ENCODE measurements around the gene PIP5KL1.
A peak's percentile ranks its signal among the peaks of the same experiment; 100 is the strongest.

Gene PIP5KL1

DNA sequence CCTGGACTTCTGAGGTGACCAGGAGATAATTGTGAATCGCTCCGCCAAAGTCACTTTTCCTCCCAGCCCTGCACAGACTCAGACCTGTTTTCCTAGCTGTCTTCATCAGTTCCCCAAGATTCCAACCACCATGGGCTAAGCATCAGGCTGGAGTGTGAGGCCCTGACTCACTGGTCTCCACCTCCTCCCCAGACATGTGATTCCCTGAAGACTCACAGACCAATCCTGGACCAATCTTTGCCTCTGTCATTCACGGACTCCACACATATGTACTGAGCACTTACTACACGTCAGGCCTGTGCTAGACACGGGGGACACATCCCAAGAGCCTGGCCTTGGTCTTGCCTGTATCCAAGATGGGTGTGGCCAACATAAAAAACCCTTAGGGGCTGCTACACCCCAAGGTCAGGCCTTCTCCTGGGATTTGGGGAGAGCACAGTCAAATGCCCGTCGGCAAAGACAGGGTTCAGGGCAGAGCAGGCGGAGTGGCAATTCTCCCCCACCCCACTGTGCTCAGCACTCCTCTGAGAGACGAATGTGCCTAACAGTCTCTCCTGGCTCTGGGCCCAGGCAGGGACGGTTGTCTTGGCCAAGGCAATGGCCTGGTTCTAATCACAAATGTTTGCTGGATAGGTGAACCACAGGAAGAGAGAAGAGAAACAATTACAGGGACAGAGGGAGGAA is 38.3 kb upstream of the PIP5KL1 start:
- DNase-seq (ENCODE audit: low spot score) = peak; percentile 88

DNA sequence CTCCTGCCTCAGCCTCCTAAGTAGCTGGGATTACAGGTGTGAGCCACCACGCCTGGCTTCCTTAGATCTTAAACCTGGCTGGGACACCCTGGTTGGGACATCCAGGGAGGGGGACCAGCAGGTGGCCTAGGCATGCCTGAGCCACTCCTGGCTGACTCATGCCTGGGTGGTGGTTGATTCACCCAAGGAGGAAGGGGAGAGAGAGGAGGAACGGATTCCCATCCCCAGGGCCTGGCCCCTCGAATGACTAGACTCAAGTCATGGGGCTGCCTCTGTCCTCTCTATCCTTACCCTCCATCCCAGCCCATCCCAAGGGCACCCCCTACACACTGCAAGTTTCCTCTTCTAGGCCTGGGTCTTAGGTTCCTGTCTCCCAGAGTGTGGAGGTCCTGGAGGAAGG is 37.5 kb upstream of the PIP5KL1 start:
- DNase-seq (ENCODE audit: low spot score) = peak; percentile 29

DNA sequence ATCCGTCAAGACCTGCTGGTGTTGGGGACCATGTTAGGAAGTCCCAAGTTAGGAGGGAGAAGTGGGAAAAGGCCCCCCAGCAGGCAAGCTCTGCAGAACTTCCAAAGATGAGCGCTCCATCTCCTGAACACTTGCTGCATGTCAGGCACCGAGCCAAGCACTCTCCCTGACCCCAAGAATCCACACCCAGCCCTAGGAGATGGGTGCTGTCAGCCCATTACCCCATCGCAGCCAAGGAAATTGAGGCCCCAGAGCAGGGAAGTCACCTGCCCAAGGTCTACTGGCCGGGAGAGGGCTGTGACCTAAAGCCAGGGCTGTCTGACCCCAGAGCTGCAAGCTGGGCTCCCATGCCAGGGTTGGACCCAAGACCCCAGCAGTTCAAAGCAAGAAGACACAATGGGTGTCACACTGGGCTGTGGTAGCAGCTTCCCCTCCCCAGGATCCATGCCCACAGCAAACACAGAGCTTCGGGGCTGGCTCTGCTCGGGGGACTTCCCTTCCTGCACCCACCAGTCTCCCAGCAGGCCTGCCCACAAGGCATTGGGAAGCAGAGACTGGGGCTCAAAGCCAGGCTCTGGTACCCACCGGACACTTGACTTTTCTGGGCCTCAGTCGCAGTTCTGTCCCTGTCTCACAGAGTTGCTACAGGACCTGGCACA is 36.7 kb upstream of the PIP5KL1 start:
- no peak for DNase-seq (ENCODE audit: low spot score)

DNA sequence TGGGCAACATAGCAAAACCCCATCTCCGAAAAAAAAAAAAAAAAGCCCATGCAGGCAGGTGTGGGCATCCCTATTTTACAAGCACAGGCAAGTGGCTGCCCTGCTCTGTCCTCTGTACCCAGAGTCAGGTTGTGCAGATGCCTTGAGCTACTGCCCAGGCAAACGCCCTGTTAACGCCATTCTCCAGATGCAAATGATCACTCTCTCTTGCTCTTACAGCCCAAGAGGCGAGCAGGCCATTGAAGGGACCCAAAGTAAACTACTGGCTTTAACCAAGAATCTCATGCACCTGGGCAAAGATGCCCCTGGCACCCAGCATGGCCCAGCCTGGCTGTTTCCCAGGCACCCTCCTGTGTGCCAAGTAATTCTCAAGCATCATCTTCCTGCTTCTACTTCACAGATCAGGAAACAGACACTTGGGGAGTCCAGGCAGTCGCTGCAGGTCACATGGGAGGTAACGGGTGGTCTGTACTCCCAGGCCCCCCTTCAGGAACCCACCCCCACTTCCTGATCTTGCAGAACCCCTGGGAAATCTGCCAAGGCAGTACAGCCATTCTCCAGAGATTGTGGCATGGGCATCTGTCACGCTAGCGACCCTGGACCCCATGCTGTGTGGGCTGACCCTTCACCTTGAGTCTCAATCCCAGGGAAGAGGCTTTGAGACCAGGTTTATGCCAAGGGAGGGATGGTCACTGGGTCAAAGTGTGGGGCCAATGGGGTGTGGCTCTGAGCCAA is 36.0 kb upstream of the PIP5KL1 start:
- DNase-seq (ENCODE audit: low spot score) = no peak

DNA sequence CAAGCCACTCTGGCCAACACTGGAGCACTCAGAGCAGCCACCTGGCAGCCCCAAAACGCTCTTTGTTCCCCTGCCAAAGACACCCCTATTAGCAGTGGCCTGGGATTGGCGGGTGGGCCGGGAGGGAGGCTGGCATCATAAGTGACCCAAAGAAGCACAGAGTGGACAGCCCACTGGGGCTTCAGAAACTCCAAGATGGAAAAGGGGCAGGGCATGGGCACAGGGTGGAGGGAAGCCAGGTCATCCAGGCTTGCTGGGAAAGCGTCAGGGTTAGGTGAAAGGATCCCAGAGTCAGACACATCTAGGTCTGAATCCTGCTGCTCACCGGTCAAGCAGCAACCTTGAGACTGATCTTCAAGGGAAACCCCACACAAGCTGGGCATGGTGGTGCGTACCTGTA is 35.4 kb upstream of the PIP5KL1 start:
- peak; percentile 52 for DNase-seq (ENCODE audit: low spot score)

DNA sequence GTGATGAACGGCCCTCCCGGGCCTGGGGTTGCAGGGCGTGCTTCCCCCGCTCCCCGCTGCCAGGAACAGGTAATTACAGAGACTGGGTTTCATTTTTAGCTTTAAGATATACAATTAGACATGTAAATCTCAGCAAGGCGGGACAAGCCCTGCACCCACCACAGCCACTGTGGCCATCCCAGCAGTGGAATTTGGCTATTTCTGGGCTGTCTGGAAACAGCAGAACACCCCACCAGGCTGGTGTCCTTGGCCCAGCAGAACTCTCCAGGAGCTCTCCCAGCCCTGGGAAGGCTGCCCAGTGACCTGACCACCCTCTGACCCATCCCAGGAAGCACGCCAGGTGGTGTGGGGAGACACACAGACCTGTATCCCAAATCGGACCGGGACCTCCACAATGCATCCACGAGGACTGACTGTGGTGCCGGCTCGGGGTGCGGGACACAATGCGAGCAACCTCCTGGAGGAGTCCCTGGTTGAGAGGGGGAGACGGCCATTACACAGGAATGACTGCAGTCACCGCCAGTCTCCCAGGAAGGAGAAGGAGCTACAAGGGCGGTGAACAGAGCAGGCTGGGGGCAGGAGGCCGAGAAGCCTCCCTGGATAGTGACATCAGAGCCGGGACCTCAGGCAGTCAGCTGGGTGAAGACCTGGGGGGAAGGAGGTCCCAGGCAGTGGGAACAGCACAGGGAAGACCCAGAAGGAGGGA is 32.9 kb upstream of the PIP5KL1 start:
- peak; percentile 56 for DNase-seq (ENCODE audit: low spot score)

DNA sequence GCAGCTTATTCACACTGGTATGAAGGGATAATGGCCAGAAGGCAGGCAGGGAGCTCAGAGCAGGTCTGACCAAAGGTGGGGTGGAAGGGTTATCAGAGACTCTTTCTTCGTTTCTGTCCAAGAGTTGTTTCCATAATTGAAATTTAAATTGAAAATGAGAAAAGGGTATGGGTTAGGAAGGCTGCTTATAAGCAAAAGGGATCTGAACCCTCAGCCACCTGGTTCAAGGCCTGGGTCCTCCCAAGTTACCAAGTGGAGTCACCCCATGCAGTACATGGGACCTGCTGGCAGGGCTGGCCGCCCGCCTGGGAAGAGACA is 32.4 kb upstream of the PIP5KL1 start:
- no peak for DNase-seq (ENCODE audit: low spot score)

DNA sequence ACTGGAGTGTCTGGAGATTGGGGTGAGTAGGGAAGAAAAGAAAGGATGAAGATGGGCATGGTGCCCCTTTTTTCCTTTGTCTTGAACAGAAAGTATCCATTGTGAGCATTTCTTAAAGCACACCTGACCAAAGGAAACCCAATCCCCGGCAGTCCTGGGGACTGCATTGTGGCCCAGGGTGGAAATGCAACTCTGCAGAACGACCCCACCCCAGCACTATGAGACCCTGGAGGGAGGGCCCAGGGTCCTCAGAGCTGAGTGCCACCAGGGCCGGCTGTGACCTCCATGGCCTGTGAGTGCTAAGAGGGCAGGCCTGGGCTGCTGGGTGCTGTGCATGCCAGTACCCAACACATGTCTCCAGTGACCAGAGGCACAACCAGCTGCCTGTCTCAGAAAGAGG is 31.7 kb upstream of the PIP5KL1 start:
- no peak for DNase-seq (ENCODE audit: low spot score)

DNA sequence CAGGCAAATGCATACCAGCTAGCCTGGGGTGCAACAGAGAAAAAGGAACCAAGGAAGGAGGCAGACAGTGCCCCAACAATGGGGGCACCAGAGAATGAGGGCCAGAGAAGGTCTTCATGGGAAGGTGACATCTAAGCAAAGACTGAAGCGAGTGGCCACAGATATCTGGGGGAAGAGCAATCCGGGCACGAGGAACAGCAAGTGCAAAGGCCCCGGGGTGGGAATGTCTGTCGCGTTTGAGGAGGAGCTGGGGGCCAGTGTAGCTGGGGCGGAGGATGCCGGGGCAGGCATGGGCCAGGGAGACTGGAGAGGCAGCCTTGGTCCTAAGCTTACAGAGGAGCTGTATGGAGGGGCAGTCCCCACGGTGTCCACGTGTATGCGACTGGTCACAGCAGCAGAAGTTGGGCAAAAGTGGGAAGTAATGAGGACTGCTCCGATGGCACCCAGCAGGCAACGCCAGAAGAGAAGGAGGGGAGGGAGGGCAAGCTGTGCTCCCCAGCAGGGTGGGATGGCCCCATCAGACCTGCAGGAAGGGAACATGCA is 31.1 kb upstream of the PIP5KL1 start:
- no peak for DNase-seq (ENCODE audit: low spot score)

DNA sequence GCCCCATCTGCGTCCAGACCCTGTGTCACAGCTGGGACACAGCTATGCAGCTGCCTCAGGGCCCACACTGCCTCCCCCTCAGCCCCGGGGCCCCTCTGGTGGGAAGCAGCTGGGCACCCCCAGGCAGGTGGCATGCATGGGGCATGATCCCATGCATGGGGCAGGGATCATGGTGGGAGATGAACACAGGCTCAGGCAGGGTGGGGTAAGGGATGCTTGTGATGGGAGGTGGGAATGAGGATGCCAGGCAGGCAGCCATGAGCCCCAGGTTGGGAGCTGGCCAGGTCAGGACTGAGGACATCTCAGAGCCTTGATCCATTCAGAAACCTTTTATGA is 30.5 kb upstream of the PIP5KL1 start:
- DNase-seq (ENCODE audit: low spot score) = no peak

DNA sequence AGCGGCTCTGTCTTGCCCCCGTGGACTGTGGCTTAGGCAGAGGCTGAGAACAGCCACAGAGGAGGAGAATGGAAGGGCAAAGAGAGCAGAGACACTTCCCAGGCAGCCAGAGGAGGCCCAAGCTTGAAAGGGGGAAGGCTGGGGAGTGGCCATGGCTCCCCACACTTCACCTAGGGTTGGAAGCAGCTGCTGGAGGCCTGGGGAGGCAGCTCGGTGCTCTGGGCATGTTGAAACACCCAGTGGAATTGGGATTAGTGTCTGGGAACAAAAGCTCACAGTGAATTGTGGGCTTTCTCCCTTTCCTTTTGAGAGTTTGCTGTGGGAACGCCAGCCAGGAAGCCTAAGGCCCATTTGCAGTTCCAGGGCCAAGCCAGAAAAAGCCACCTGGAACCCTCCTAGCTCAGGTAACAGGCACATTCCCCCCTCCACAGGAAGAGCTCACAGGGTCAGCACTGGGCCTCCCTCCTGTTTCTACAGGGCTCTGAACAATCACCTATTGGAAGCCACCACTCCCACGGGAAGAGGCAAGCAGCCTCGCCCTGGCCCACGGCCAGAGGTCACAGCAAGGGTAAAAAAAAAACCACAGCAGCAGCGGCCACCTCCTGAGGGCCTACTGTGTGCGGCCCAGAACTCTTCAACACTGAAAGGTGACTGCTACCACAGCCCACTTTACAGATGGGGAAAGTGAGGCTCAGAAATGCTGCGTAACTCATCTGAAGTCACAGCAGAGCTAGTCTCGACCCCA is 30.0 kb upstream of the PIP5KL1 start:
- no peak for DNase-seq (ENCODE audit: low spot score)

DNA sequence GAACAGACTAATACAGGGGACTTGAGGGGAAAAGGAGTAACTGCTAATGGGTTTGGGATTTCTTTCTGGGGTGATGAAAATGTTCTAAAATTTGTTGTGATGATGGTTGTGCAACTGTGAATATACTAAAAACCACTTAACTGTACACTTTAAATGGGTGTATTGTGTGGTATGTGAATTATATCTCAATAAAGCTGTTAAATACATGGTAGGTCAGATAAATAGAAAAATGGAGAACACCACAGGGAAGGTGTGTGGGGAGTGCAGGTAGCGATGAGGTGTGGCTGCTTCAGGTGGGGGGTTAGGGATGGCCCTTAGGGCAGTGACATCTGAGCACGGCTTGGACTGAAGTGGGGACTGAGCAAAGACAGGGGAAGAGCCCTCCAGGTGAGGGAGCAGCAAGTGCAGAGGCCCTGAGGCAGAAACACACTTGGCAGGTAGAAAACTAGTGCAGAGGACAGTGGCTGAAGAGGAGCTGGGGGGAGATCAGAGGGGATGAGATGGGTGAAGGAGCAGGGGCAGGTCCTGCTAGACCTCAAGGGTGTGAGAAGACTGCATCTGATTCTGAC is 29.3 kb upstream of the PIP5KL1 start:
- no peak for DNase-seq (ENCODE audit: low spot score)

DNA sequence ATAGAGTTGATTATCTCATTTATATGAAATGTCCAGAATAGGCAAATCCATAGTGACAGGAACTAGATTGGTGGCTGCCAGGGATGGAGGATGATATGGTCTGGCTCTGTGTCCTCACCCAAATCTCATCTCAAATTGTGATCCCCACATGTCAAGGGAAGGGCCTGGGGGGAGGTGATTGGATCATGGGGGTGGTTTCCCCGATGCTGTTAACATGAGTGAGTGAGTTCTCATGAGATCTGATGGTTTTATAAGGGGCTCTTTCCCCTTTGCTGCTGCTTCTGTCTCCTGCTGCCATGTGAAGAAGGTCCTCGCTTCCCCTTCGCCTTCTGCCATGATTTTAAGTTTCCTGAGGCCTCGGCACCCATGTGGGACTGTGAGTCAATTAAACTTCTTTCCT is 28.8 kb upstream of the PIP5KL1 start:
- DNase-seq (ENCODE audit: low spot score) = no peak

DNA sequence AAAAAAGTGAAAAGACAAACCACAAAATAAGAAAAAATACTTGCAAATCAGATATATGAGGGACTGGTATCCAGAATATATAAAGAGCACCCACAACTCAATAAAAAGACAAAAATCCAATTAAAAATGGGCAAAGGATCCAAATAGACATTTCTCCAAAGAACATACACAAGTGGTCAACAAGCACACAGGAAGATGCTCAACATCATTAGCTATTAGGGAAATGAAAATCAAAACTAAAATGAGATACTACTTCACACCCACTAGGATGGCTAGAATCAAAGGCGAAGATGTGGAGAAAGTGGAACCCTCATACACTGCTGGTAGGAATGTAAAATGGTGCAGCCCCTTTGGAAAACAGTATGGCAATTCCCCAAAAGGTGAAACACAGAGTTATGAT is 28.2 kb upstream of the PIP5KL1 start:
- DNase-seq (ENCODE audit: low spot score) = no peak

DNA sequence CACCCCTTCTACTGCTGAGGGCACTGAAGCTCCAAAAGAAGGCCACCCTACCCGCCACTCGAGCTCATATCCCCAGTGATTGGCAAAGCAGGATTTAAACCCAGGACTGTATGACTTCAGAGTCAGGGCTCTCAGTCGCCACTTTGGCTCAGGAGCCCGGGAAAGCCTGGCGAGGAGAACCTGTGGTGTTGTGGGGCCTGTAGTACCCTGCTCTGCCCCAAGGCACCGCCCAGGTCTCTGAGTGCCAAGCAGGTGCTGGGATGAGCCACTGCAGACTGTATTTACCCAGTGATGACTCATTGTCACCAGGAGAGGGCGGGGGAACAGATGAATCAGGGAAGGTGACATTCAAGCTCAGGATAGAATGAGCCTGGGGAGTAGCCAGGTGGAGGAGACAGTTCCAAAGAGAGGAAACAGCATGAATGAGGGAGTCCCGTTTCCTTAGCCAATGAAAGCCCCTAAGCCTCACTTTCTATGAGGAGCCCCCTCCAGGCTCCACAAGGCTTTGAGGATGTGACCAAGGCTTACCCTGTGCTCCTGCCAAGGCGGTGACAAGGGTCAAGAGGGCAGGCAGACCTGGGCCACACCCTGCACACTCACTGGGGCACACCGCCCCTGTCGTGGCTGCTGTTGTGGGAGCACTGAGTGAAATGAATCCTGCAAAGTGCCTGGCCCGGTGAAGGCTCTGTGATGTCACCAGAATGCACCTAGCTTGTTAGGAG is 24.9 kb upstream of the PIP5KL1 start:
- peak; percentile 30 for DNase-seq (ENCODE audit: low spot score)

DNA sequence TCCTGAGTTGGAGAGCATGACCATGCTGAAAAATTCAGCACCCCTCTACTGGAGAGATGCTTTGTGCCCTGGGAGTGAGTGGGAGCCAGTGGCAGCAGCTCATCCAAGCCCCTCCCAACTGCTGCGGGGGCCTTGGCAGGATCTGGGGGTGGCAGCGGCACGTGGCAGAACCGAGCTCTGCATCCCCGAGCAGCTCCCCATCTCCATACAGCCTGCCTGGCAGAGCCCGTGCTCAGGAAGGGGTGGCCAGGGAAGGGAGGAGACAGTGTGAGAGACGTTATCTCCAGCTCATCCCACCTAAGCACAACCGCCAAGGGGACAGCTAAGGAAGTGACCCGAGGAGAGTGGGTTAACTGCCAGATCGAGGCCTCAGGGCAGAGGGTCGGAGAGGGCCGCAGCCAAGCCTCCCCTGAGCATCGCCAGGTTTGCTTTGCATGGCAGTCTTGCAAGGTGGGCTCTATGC is 24.3 kb upstream of the PIP5KL1 start:
- no peak for DNase-seq (ENCODE audit: low spot score)

DNA sequence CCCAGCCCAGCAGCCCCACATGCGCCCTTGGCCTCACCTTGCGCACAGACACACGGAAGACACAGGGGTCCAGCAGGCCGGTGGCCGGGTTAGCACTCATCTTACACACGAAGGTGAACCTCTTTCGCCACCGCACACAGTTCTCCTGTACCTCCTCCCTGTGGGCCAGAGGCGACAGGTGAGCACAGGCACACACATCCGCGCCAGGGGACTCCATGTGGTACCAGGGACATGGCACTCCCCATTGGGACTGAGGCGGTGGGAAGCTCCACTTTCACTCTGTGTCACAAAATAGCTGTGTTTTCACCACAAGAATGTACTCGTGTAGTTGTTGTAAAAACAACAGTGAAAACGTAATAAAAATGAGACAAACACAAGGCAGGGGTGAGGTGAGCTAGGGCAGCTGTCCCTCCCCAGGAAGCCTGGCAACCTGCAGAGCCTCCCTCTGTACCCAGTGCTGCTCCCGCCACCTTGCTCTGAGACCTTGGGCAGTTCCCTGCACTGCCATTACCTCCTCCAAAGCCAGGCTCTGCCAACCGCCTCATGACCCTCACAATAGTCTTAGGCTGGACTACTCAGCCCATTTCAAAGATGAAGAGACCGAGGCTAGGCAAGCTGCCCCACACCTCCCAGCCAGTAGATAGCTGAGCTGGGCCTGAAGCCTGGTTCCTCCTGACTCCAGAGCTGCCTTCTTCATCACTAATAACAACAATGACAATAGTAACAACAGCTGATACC is 23.4 kb upstream of the PIP5KL1 start:
- no peak for DNase-seq (ENCODE audit: low spot score)

DNA sequence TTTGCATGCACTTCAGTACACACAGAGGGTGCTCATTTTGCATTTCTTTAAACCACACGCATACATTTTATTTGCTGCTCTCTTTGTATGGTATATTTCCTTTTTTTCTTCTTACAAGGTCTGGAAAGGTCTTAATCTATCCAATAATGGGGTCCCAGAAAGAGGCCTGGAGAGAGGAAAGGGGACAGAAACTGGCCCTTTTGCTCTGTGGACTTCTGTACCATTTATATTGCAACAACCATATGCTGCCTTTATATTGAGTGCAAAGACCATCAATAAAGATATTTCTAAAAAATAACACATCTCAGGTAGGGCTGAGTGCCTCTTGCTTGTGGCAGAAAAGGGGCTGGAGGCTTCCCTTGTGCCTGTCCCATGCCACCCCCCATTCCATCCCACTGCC is 22.6 kb upstream of the PIP5KL1 start:
- no peak for DNase-seq (ENCODE audit: low spot score)

DNA sequence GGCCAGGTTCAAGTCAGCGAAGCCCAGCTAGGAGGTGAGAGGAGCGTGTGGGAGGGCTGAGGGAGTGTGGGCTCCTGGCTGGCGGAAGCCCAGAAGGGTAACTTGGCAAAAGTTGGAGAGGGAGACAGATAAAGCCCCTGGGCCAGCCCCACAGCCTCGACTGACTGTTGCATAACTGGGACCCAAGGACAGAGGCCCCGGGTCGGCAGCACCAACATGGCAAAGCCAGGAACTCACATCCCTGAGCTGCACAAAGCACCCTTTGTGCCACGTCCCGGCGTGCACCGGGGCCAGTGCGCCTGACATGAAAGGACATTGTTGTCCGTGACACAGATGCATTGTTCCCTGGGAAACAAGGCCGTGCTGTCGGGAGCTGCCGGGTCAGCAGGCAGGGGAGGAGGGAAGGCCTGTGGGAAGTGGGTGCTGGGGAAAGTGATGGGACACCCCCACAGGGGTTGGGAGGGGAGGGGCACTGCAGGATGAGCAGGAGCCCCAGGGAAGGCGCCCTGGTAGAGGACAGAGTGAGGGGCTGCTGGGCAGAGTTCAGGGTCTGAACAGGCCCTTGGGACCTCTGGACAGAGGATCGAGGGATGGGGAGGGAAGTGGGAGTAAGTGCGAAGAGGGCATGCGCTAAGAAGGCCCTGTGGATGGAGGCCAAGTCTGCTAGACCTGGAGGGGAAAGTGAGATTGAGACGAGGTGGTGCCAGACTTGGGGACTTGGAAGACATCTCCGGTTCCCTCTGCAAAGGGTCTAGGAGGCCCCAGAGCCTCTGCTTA is 20.1 kb upstream of the PIP5KL1 start:
- DNase-seq (ENCODE audit: low spot score) = no peak

Data from GM03348 (cell line).